Natural killer cell (primary cell): Measurements from ENCODE around the gene RETREG1. TPM values are rescaled to one million over a fixed set of nuclear protein-coding genes. Genes with fewer than 3 reads are reported as not detected.

Experiments used
- total RNA-seq, 4 donors: library from RNA; stranded (reverse); fragments of 120-200 nt in 1 of 4; gene quantifications; one replicate each; pipeline versions ENCODE4 v1.2.3 to v1.2.4, GENCODE V29; 2013 to 2022

Gene RETREG1
- total RNA-seq, 3 donors from 2014 or later (not counting 1 experiment from before 2014, with no cell fraction given): 2.1 to 4.5 (median 3.3) TPM

Other genes starting within 250 kb of the RETREG1 start
- gene ZNF622, start 151.2 kb downstream of the RETREG1 start, total RNA-seq: 10 to 100 TPM; 36.3 to 45.9 (median 42.9) TPM